HG03139 (cell line): ENCODE data around the gene ABCA6.

ENCODE experiments used
- ATAC-seq: cut with Tn5 transposase; IDR thresholded peaks from one replicate; pipeline ENCODE4 v1.9.1; 2021; ENCODE audit not compliant: unreplicated experiment

The ABCA6 gene

GRCh38 chr17:69142175-69142802 is 594 bp upstream of the ABCA6 start:
- no peak for ATAC-seq

GRCh38 chr17:69134112-69134511 is 7.6 kb downstream of the ABCA6 start:
- no peak for ATAC-seq

- no peak for ATAC-seq
These were observed 10.9 kb downstream of the ABCA6 start for GRCh38 chr17:69130627-69131296.

- ATAC-seq: no peak
These were observed 18.1 kb downstream of the ABCA6 start for GRCh38 chr17:69123626-69124025.

GRCh38 chr17:69122065-69122464 is 19.6 kb downstream of the ABCA6 start:
- ATAC-seq: no peak

- peak; percentile 37 for ATAC-seq
These were observed 23.6 kb downstream of the ABCA6 start for GRCh38 chr17:69117855-69118784.

- ATAC-seq: no peak
These were observed 29.9 kb downstream of the ABCA6 start for GRCh38 chr17:69111794-69112193.

- no peak for ATAC-seq
These were observed 35.6 kb downstream of the ABCA6 start for GRCh38 chr17:69105907-69106730.

GRCh38 chr17:69103557-69104233 is 38.0 kb downstream of the ABCA6 start:
- ATAC-seq: no peak

GRCh38 chr17:69098625-69099024 is 43.1 kb downstream of the ABCA6 start:
- ATAC-seq: no peak

GRCh38 chr17:69096541-69096940 is 45.2 kb downstream of the ABCA6 start:
- no peak for ATAC-seq

GRCh38 chr17:69093995-69094394 is 47.7 kb downstream of the ABCA6 start:
- no peak for ATAC-seq

GRCh38 chr17:69093279-69093789 is 48.4 kb downstream of the ABCA6 start:
- ATAC-seq: no peak

GRCh38 chr17:69090365-69090764 is 51.3 kb downstream of the ABCA6 start:
- no peak for ATAC-seq

GRCh38 chr17:69088643-69089200 is 53.0 kb downstream of the ABCA6 start:
- no peak for ATAC-seq

- ATAC-seq: no peak
These were observed 55.1 kb downstream of the ABCA6 start for GRCh38 chr17:69086641-69087040.

GRCh38 chr17:69084911-69085310 is 56.8 kb downstream of the ABCA6 start:
- no peak for ATAC-seq

- no peak for ATAC-seq
These were observed 59.0 kb downstream of the ABCA6 start for GRCh38 chr17:69082696-69083095.

GRCh38 chr17:69078864-69079263 is 62.8 kb downstream of the ABCA6 start:
- no peak for ATAC-seq

GRCh38 chr17:69075823-69076222 is 65.9 kb downstream of the ABCA6 start:
- no peak for ATAC-seq
